ENCODE data around the gene ATP6V1A.

Gene ATP6V1A

GRCh38 chr3:113721636-113722035 is 25.2 kb upstream of the ATP6V1A start:
- Histone ChIP-seq H3K27me3 (ENCODE audit: insufficient read depth, low read length) (no peaks in the 10 kb centered on the region), H3K9ac (ENCODE audit: low read depth, low read length) (no peak overlapping the region), H3K27ac (ENCODE audit: low read depth, low read length) (no peak overlapping the region), H3K9me3 (ENCODE audit: insufficient read depth, low read depth, low read length) (no peaks in the 10 kb centered on the region), H3K36me3 (ENCODE audit: insufficient read depth, low read length) (peaks cover 79% of the 10 kb centered on the region), H3K4me3 (ENCODE audit: low read length) (no peak overlapping the region), H3K4me1 (ENCODE audit: insufficient read depth, low read length) (no peaks in the 10 kb centered on the region)
- WGBS = 99% methylated on average over 2 of the region's 3 CpGs

GRCh38 chr3:113728661-113729060 is 18.2 kb upstream of the ATP6V1A start:
- H3K9me3 ChIP-seq (ENCODE audit: insufficient read depth, low read depth, low read length) = no peaks in the 10 kb centered on the region
- H3K4me3 ChIP-seq (ENCODE audit: low read length) = no peak overlapping the region
- peaks cover 50% of the 10 kb centered on the region for H3K36me3 ChIP-seq (ENCODE audit: insufficient read depth, low read length)
- no peaks in the 10 kb centered on the region for H3K27me3 ChIP-seq (ENCODE audit: insufficient read depth, low read length)
- peaks cover 5% of the 10 kb centered on the region; the same call in 1 of the 2 replicates for H3K4me1 ChIP-seq (ENCODE audit: insufficient read depth, low read length)
- H3K27ac ChIP-seq (ENCODE audit: low read depth, low read length) = no peak overlapping the region
- no peak overlapping the region for H3K9ac ChIP-seq (ENCODE audit: low read depth, low read length)
- WGBS = 88% methylated on average over 2 of the region's 2 CpGs

- peaks cover 39% of the 10 kb centered on the region for H3K36me3 ChIP-seq (ENCODE audit: insufficient read depth, low read length)
- peaks cover 5% of the 10 kb centered on the region; the same call in 1 of the 2 replicates for H3K4me1 ChIP-seq (ENCODE audit: insufficient read depth, low read length)
- no peak overlapping the region for H3K27ac ChIP-seq (ENCODE audit: low read depth, low read length)
- H3K9ac ChIP-seq (ENCODE audit: low read depth, low read length) = no peak overlapping the region
- H3K4me3 ChIP-seq (ENCODE audit: low read length) = no peak overlapping the region
- no peaks in the 10 kb centered on the region for H3K27me3 ChIP-seq (ENCODE audit: insufficient read depth, low read length)
- 94% methylated on average over 1 of the region's 1 CpG for WGBS
- H3K9me3 ChIP-seq (ENCODE audit: insufficient read depth, low read depth, low read length) = no peaks in the 10 kb centered on the region
Measured at GRCh38 chr3:113730550-113730949, 16.3 kb upstream of the ATP6V1A start.

- H3K4me1 ChIP-seq (ENCODE audit: insufficient read depth, low read length) = peaks cover 13% of the 10 kb centered on the region; the same call in 1 of the 2 replicates
- no peak overlapping the region for H3K4me3 ChIP-seq (ENCODE audit: low read length)
- no peak overlapping the region for H3K9ac ChIP-seq (ENCODE audit: low read depth, low read length)
- no peaks in the 10 kb centered on the region for H3K9me3 ChIP-seq (ENCODE audit: insufficient read depth, low read depth, low read length)
- H3K27ac ChIP-seq (ENCODE audit: low read depth, low read length) = no peak overlapping the region
- WGBS = 95% methylated on average over 4 of the region's 4 CpGs
- no peaks in the 10 kb centered on the region for H3K27me3 ChIP-seq (ENCODE audit: insufficient read depth, low read length)
- H3K36me3 ChIP-seq (ENCODE audit: insufficient read depth, low read length) = peaks cover 36% of the 10 kb centered on the region
Measured at GRCh38 chr3:113731694-113732093, 15.1 kb upstream of the ATP6V1A start.

GRCh38 chr3:113736548-113737089 is 10.2 kb upstream of the ATP6V1A start:
- H3K36me3 ChIP-seq (ENCODE audit: insufficient read depth, low read length) = peaks cover 14% of the 10 kb centered on the region; the same call in 1 of the 2 replicates
- H3K27ac ChIP-seq (ENCODE audit: low read depth, low read length) = no peak overlapping the region; the same call in 1 of the 2 replicates
- no peak overlapping the region for H3K4me3 ChIP-seq (ENCODE audit: low read length)
- no peaks in the 10 kb centered on the region for H3K27me3 ChIP-seq (ENCODE audit: insufficient read depth, low read length)
- peaks cover 44% of the 10 kb centered on the region for H3K4me1 ChIP-seq (ENCODE audit: insufficient read depth, low read length)
- H3K9me3 ChIP-seq (ENCODE audit: insufficient read depth, low read depth, low read length) = no peaks in the 10 kb centered on the region
- 73% methylated on average over 3 of the region's 3 CpGs for WGBS
- no peak overlapping the region for H3K9ac ChIP-seq (ENCODE audit: low read depth, low read length)

GRCh38 chr3:113741086-113741485 is 5.7 kb upstream of the ATP6V1A start:
- Histone ChIP-seq H3K36me3 (ENCODE audit: insufficient read depth, low read length) (peaks cover 6% of the 10 kb centered on the region; the same call in 1 of the 2 replicates), H3K27me3 (ENCODE audit: insufficient read depth, low read length) (no peaks in the 10 kb centered on the region), H3K9me3 (ENCODE audit: insufficient read depth, low read depth, low read length) (no peaks in the 10 kb centered on the region), H3K4me3 (ENCODE audit: low read length) (no peak overlapping the region), H3K9ac (ENCODE audit: low read depth, low read length) (no peak overlapping the region), H3K4me1 (ENCODE audit: insufficient read depth, low read length) (peaks cover 42% of the 10 kb centered on the region), H3K27ac (ENCODE audit: low read depth, low read length) (peak overlapping the region; percentile 16; the same call in 1 of the 2 replicates)
- WGBS = 88% methylated on average over 5 of the region's 5 CpGs

- no peak overlapping the region for H3K4me3 ChIP-seq (ENCODE audit: low read length)
- no peak overlapping the region for H3K9ac ChIP-seq (ENCODE audit: low read depth, low read length)
- H3K27ac ChIP-seq (ENCODE audit: low read depth, low read length) = no peak overlapping the region
Measured at GRCh38 chr3:113741620-113742019, 5.2 kb upstream of the ATP6V1A start.

GRCh38 chr3:113743006-113743630 is 3.7 kb upstream of the ATP6V1A start:
- H3K27me3 ChIP-seq (ENCODE audit: insufficient read depth, low read length) = no peaks in the 10 kb centered on the region
- peaks cover 6% of the 10 kb centered on the region; the same call in 1 of the 2 replicates for H3K36me3 ChIP-seq (ENCODE audit: insufficient read depth, low read length)
- H3K9ac ChIP-seq (ENCODE audit: low read depth, low read length) = no peak overlapping the region
- peak overlapping the region; percentile 80; the same call in 1 of the 2 replicates for H3K4me3 ChIP-seq (ENCODE audit: low read length)
- no peak overlapping the region for H3K27ac ChIP-seq (ENCODE audit: low read depth, low read length)
- H3K4me1 ChIP-seq (ENCODE audit: insufficient read depth, low read length) = peaks cover 30% of the 10 kb centered on the region
- H3K9me3 ChIP-seq (ENCODE audit: insufficient read depth, low read depth, low read length) = no peaks in the 10 kb centered on the region
- WGBS = 89% methylated on average over 6 of the region's 7 CpGs

More at GRCh38 chr3:113741620-113742019, 5.2 kb upstream of the ATP6V1A start:
- Histone ChIP-seq H3K36me3 (ENCODE audit: insufficient read depth, low read length) (peaks cover 6% of the 10 kb centered on the region; the same call in 1 of the 2 replicates), H3K9me3 (ENCODE audit: insufficient read depth, low read depth, low read length) (no peaks in the 10 kb centered on the region), H3K27me3 (ENCODE audit: insufficient read depth, low read length) (no peaks in the 10 kb centered on the region), H3K4me1 (ENCODE audit: insufficient read depth, low read length) (peaks cover 38% of the 10 kb centered on the region)
- 90% methylated on average over 1 of the region's 1 CpG for WGBS

- peak overlapping the region; percentile 100 for H3K27ac ChIP-seq (ENCODE audit: low read depth, low read length)
- H3K4me1 ChIP-seq (ENCODE audit: insufficient read depth, low read length) = peaks cover 29% of the 10 kb centered on the region
- H3K9me3 ChIP-seq (ENCODE audit: insufficient read depth, low read depth, low read length) = no peaks in the 10 kb centered on the region
- H3K9ac ChIP-seq (ENCODE audit: low read depth, low read length) = peak overlapping the region; percentile 98
- H3K27me3 ChIP-seq (ENCODE audit: insufficient read depth, low read length) = no peaks in the 10 kb centered on the region
- H3K4me3 ChIP-seq (ENCODE audit: low read length) = peak overlapping the region; percentile 80
- H3K36me3 ChIP-seq (ENCODE audit: insufficient read depth, low read length) = peaks cover 6% of the 10 kb centered on the region; the same call in 1 of the 2 replicates
- under 1% methylated on average over 33 of the region's 35 CpGs for WGBS
Measured at GRCh38 chr3:113744941-113745755, 1.7 kb upstream of the ATP6V1A start.

- H3K36me3 ChIP-seq (ENCODE audit: insufficient read depth, low read length) = peaks cover 5% of the 10 kb centered on the region; the same call in 1 of the 2 replicates
- H3K4me1 ChIP-seq (ENCODE audit: insufficient read depth, low read length) = peaks cover 26% of the 10 kb centered on the region
- no peaks in the 10 kb centered on the region for H3K9me3 ChIP-seq (ENCODE audit: insufficient read depth, low read depth, low read length)
- no peaks in the 10 kb centered on the region for H3K27me3 ChIP-seq (ENCODE audit: insufficient read depth, low read length)
- H3K27ac ChIP-seq (ENCODE audit: low read depth, low read length) = peak within 1 kb of the TSS; percentile 100
- WGBS = under 1% methylated on average over 72 of the region's 72 CpGs
- H3K4me3 ChIP-seq (ENCODE audit: low read length) = peak within 1 kb of the TSS; percentile 80
- peak within 1 kb of the TSS; percentile 98 for H3K9ac ChIP-seq (ENCODE audit: low read depth, low read length)
Measured at GRCh38 chr3:113745756-113746547, 883 bp upstream of the ATP6V1A start, which contains the start of gene NAA50. Gene NAA50 (minus strand): TSS chr3:113746249. CDS start chr3:113745949, 300 bp downstream.

Measured in HUES64 (cell line).